Breast epithelium (tissue), 3 donors: ENCODE measurements around the gene TRMU.

Experiments used
- POLR2A ChIP-seq: fragments of 450-650 bp; IDR thresholded peaks from one replicate; pipeline ENCODE4 v1.6.1; 2016; ENCODE audit warnings: antibody characterized with exemption, mild to moderate bottlenecking, moderate library complexity
- POLR2AphosphoS5 ChIP-seq, 3 donors: sonication (generic); formaldehyde crosslinking; IDR thresholded peaks; one replicate each; pipeline ENCODE4 v1.6.1; 2017; ENCODE audit warnings: antibody characterized with exemption in 3 of 3
- TF ChIP-seq, protein P1 (sequence below), 3 donors: fragments of 450-650 bp; IDR thresholded peaks; one replicate each; pipeline ENCODE4 v1.5.1; 2016 to 2017; ENCODE audit warnings: antibody characterized with exemption in 3 of 3, mild to moderate bottlenecking in 3 of 3, moderate library complexity in 3 of 3

DNA sequence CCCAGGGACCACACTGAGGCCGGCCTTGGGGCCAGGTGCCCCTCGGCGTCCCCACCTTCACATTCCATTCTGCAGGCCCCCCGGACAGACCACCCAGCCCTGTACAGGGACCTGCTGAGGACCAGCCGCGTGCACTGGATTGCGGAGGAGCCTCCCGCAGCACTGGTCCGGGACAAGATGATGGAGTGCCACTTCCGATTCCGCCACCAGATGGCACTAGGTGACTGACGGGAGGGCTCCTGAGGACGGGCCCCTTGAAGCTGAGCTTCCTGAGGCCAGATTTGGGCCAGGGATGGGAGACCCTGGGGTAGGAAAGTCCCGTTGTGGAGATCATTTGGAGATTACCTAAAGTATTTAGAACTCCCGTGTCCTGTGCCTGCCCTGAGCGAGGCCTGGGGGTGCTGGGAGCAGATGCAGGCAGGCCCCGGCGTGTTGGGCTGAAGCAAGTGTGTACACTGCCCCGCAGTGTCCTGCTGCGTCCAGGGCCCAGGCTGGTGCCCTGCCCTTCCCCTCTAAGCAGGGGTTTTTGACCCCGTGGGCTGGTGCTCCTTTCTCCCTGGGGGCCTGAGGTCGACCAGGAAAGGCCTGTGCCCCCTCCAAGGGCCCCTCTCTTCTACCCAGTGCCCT, 20.0 kb downstream of the TRMU start:
- TF ChIP-seq, protein P1, sequence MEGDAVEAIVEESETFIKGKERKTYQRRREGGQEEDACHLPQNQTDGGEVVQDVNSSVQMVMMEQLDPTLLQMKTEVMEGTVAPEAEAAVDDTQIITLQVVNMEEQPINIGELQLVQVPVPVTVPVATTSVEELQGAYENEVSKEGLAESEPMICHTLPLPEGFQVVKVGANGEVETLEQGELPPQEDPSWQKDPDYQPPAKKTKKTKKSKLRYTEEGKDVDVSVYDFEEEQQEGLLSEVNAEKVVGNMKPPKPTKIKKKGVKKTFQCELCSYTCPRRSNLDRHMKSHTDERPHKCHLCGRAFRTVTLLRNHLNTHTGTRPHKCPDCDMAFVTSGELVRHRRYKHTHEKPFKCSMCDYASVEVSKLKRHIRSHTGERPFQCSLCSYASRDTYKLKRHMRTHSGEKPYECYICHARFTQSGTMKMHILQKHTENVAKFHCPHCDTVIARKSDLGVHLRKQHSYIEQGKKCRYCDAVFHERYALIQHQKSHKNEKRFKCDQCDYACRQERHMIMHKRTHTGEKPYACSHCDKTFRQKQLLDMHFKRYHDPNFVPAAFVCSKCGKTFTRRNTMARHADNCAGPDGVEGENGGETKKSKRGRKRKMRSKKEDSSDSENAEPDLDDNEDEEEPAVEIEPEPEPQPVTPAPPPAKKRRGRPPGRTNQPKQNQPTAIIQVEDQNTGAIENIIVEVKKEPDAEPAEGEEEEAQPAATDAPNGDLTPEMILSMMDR (IDR thresholded peaks at IDR 0.05) = peak; percentile 43 to 75 (median 67)
- TF ChIP-seq POLR2A (no peak), POLR2AphosphoS5 (IDR thresholded peaks at IDR 0.05) (no peak)
